ENCODE data around the gene C1orf116.
"Not testable (repeated sequence)": the region's sequence is repeated elsewhere in the genome, so short reads cannot be mapped to it uniquely, and the experiment has no call there.

C1orf116 gene

DNA sequence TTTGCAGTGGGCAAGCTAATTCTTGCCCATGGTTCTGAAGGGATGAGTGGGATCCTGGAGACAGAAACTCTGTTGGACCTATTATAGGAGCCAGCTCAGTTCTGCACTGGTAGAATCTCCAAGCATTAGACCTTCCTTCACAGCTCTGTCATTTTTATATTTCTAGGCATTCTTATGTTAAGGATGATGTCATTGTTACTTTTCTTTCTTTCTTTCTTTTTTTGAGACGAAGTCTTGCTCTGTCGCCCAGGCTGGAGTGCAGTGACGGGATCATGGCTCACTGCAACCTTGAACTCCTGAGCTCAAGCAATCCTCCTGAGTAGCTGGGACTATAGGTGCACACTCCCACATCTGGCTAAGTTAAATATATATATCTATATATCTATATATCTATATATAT is 28.0 kb upstream of the C1orf116 start:
- in situ Hi-C loops (cut with MboI; ENCODE audit: low sequenced_read_pairs) = no loop called here

DNA sequence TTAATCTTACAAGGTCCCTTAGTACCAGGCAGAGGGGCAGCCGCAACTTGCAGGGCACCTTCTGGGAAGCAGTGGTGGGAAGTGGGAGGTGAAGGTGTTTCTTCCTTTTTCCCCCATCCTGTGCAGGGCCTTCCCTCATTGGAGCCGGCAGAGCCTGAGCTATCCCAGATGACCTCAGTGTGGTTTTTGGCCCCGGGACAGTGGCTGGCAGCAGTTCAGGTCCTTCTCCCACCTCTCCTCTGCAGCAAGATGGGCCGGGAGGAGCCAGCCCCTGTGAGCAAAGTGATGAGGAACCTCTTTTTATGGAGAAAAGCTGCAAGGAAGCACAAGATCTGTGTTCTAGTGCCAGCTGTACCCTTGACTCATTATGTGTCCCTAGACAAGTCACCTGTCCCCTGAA is 27.3 kb upstream of the C1orf116 start:
- in situ Hi-C loops (cut with MboI; ENCODE audit: low sequenced_read_pairs) = no loop called here

DNA sequence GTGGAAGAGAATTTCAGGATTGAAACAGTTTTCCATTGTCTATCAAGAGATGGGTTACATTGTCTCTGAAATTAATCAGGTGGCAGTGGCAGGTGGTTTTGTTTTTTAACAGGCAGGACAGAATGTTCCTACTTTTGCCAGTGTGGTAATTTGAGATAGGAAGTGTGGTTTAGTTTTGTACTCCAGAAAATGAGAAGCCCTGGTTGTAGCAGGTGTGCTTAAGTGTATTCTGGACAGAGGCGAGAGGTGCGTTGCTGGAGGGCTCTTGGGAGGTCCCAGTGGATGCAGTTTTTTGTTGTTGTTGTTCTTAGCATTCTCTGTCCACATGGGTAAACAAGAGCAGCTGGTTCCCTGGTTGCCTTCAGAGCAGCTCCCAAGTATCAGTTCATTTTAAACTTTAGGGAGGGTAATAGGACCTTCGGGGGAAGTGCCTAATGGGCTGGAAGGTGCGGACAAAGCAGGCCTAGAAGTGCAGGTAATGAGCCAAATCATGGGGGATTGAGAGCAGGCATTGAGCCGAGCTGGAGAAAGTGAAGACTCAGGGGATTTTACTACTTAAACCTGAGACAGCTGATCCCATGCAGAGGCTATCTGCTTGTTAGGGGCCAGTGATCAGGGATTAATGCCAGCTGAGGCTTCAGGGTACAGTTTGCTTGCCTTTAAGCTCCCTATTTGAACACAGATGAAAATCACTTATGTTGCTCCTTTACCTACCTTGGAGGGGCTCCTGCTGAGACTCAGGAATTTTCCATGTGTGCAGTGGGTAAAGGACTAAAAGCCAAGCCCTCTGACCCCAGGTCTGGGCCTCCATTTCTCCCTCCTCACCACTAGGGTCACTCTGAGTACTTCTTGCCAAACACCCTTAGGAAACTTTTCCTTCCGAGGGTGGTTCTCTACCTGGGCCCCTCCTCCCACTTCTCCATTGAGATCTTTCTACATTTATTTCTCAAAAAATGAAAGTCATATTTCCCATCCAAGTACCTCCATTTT is 26.6 kb upstream of the C1orf116 start:
- in situ Hi-C loops (cut with MboI; ENCODE audit: low sequenced_read_pairs) = no loop called here

DNA sequence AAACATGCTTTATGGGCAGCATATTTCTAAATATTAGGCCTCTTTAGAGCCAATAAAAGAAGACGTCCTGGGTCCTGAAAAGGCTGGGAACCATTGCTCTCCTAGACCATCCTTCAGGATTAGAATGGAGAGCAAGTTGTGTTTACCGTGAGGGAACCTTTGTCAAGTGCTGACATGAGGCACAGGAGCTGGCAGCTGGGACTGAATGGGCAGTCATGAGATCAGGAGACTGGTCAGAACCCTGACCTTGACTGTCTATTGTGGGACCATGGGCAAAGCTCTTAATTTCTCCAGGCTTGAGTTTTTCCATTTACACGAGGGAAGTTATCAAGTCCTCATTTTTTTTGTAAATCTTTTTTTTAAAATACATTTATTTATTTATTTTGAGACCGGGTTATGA is 25.7 kb upstream of the C1orf116 start:
- in situ Hi-C loops (cut with MboI; ENCODE audit: low sequenced_read_pairs) = no loop called here

DNA sequence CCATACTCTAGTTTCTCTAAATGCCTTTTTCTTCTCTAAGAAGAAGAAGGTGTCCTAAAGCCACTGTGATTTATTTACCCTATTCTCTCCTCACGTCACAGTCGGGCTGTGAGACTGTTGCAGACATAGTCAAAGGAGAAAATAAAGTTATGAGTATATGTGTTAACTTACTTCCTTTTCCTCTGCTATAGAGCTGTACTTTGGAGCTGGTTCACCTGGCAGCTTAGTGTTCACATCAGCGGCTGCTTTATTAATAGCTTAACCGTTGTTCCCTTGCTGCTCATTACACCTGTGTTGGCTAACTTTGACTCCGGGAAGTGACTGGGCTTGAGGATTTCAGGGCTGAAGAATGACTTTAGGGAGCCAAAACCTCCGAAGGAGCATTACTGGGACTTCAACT is 24.1 kb upstream of the C1orf116 start:
- in situ Hi-C loops (cut with MboI; ENCODE audit: low sequenced_read_pairs) = no loop called here

DNA sequence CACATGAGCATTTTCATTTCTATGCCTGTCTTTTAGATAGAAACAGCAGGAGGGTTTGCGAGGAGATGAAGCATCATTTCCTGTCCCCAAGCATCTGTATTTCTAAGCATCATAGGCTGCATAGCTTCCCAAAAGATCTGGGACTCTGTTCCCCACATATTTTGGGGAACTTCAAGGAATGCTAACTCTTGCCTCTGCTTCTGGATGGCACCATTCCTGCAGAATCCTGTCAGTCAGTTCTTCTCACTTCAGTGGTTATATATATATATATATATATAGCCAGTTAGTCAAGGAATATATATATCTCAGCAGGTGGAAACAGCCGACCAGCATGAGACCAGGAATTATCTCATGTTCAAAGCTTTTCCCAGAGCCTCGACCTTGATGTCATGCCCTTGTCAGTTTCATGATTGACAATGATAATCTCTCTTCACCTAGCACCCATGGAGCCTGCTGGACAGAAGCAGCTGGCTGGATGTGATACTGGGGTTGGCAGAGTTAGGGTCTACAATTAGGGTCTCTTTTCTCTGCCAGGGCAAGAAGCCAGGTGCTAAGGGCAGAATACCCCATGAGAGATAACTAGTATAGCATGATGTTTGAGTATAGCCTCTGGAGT is 22.9 kb upstream of the C1orf116 start:
- in situ Hi-C loops (cut with MboI; ENCODE audit: low sequenced_read_pairs) = no loop called here

DNA sequence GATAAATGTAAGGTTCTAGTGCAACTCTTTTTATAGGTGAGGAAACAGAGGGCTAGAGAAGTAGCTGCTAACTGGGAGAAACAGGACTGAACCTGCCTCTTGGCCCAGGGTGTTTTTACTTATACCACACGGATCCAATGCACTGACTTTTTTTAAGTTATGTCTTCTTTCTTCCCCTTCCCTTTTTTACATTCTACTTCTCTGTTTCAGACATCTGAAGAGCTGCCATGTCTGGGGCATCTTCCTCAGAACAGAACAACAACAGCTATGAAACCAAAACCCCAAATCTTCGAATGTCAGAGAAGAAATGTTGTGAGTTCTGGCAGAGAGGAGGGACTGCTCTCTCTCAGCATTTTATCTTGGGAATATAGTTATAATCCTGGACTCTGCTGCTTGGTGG is 21.9 kb upstream of the C1orf116 start:
- in situ Hi-C loops (cut with MboI; ENCODE audit: low sequenced_read_pairs) = no loop called here

DNA sequence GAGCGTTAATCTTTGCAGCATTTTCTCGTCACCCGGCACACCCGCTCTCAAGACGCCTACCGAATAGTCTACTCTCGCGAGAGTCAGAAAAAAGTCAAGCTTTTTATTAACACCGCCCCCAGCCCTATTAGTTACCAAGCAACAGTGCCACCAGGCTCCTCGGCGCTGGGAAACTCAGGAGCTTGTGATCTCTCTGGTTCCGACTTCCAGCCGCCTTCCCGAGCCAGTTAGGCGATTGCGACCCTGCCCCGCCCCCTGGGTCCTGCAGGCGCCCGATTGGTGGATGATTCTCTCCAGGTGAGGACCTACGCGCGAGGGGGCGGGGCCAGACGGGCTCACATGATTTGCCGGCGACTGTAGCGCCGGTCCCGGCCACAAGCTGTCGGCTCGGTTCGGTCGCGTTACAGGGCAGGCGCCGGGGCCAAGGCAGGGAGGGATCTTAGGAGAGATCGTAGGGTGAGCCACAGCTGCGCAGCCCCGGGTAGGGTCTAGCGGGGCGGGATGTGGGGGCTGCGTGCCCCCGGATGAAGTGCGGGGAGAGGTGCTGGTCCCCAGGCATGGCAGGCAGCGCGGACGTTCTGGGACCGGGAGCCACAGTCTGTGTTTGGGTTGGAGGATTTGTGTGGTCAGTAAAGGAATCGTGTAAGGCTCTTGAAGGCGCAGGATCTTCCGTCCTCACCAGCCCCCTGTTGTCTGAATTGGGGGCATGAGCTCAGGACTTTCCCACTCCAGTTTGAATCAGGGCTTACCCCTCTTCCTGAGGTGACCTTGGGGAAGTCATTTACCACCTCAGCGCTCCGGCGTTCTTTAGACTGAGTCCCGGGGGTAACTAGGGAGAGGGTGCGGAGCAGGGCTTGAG is 20.6 kb upstream of the C1orf116 start, which contains the start of gene PFKFB2:
Gene PFKFB2, plus strand, starts transcription at position 365 of the 859 bp plus-strand sequence. CDS start 1,443 bp downstream, outside the sequence.
- in situ Hi-C loops (cut with MboI; ENCODE audit: low sequenced_read_pairs) = no loop called here

DNA sequence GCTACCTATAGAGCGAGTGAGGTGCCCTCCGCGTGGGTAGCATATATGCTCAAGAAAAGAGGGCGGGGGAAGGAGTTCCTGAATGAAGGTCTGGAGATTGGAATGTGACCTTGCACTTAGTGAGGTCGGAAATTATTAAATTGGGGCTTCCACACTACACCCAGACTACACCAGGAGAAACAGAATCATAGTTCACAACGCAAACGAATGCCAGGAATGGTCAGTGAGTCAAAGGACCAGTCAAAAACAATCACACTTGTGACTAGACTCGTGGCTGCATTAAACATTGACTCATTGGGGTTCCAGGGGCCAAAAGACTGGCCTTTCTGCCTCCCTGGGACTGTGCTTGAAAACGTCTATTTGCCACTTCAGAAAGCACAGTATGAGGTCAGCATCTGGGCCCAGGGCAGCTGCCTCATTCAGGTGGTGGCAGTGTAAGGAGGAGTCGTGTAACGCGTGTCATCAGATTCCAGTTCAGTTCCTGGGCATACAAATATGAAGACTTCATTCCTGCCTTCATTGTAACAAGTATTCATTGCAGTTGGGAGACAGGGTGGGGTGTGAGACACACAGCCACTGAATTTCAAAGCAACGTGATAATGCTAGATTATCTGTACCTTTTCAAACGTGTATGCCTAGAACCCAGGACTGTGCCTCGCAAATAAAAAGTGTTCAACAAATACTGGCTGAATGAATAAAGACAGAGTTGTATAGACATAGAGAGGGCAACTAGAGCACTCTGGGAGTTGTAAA is 18.8 kb upstream of the C1orf116 start, which contains the start of gene YOD1:
Gene YOD1, minus strand, starts transcription at position 18 of the 753 bp plus-strand sequence. CDS start 178 bp downstream, outside the sequence.
- in situ Hi-C loops (cut with MboI; ENCODE audit: low sequenced_read_pairs) = no loop called here

DNA sequence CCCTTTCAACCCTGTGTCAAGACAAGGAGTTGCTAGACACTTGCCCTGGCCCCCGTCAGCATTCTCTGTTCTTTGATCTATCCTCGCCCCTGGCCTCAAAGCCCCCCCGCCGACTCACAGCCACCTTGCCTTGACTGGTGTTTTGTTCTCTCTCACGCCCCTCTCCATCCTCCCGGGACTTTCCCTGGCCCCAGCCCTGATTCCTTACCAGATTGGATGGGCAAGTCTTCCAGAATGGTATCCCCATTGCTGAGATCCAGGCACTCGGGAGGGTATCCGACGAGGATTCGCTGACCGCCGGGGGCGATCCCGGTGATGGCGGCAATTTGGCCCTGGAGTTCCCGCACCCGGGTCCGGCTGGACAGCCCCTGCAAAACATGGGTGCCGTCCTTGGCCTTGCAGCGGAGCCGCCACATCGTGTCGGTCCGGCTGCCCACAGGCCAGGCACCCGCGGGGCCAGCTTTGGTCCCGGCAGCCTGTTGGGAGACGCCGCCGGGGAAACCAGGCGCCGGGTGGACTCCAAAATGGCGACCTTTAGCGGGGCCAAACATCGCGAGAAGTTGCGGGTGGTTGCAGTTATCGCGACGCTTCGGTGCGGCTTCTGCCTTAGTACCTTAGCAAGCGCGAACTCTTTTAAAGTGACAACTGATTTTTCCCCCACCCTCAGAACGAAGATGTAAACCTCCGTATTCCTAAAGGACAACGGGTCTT is 18.1 kb upstream of the C1orf116 start:
- in situ Hi-C loops (cut with MboI; ENCODE audit: low sequenced_read_pairs) = no loop called here

DNA sequence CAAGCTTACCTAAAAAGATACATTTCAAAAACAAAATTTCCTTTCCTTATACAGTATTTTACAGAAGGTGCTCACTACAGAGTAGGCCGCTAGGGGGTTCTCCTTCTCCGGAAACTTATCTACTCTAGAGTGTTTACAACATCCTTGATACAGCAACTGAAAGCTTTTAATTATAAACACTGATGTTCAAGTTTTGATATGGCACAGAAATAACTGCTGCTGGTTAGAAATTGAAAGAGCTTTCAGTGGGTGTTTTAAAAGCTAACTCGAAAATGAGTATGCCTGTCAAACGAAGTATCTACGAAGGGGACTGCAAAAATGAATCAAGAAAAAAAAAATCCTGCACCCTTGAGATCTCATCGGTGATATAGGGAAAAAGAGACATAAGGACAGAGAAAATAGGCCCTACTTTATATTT is 17.4 kb upstream of the C1orf116 start:
- in situ Hi-C loops (cut with MboI; ENCODE audit: low sequenced_read_pairs) = no loop called here

DNA sequence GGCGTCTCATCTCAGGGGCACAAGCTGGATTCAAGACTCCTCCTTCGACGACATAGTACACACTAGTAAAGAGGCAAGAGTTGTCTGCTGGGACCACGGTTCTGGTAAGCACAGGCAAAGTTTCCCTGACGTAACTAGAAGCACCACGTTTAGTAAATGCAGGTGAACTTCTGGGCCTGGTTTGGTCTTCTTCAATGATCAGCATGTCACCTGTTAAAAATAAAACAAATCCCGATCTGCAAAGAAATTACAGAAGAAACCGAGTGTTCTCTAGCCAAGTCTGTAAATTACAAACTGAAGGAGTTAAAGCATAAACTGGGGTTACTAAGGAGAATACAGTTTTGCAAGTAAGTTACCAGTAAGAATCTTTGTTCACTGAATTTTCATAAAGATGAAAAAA is 17.0 kb upstream of the C1orf116 start:
- in situ Hi-C loops (cut with MboI; ENCODE audit: low sequenced_read_pairs) = no loop called here

DNA sequence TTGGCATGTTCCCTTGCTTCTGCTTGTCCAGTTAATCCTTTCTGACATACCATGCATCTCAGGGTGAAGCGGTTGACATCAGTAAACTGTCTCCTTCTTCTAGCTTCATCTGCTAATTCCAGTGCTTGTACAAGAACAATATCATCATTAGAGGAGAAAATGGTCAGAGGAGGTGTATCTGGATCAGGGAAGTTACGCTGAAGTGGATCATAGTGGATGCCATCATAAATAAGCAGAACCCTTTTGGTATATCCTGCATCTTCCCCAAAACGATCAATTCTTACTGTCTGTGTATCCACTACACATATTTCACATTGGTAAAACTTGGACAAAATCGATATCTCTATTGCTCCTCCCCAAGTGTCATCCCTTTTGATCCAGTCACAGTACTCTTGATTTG is 16.5 kb upstream of the C1orf116 start:
- in situ Hi-C loops (cut with MboI; ENCODE audit: low sequenced_read_pairs) = no loop called here

DNA sequence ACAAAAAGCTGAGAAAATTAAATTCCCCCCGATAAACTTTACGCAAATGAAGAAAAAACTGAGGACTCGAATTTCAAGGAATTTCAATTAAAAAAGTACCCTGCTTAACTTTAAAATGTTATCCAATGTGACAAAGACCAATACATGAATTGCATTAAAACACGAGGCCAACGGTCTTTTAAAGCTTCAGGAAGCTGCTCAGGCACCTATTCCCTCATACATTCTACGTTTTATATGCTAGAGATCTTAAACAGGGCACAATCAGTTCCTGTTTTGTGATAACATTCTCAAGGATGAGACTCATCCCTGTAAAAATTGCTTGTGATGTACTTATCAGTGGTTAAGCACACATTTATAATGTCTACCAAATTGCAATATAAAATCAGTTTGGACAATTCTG is 15.5 kb upstream of the C1orf116 start:
- in situ Hi-C loops (cut with MboI; ENCODE audit: low sequenced_read_pairs) = no loop called here

DNA sequence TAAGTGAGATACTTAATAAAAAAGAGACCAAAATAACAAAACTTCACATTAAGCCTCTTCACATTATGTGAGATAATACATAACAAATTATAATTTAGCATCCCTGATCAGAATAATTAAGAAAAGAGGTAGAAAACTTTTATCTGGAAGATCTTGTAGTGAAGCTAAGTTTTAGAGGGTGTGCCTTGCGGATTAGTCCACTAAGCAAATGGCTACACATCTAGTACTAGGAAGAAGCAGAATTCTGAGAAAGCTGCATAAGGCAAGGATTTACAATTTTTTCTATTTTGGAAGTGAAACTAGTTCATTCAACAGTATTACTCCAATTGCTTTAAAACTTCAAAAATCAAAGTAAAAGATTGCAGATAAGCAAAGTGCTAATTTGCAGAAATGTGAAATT is 14.9 kb upstream of the C1orf116 start:
- in situ Hi-C loops (cut with MboI; ENCODE audit: low sequenced_read_pairs) = no loop called here

DNA sequence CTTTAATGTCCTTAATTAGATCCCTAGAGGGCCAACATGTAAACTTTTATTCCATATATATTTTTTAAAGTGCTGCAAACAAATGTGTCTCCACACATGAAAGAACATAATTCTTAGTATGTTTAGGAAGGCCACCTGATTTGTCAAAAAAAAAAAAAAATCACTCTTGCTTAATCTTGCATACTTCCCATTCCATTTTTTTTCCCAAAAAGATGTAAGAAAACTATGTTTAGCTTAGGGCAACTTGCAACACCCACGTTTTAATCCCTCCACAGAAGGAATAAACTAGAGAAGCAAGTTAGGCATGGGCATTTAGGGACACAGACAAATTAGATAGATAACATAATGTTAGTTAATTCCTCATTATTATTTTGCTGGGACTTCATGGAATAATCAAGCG is 12.9 kb upstream of the C1orf116 start:
- in situ Hi-C loops (cut with MboI; ENCODE audit: low sequenced_read_pairs) = no loop called here

DNA sequence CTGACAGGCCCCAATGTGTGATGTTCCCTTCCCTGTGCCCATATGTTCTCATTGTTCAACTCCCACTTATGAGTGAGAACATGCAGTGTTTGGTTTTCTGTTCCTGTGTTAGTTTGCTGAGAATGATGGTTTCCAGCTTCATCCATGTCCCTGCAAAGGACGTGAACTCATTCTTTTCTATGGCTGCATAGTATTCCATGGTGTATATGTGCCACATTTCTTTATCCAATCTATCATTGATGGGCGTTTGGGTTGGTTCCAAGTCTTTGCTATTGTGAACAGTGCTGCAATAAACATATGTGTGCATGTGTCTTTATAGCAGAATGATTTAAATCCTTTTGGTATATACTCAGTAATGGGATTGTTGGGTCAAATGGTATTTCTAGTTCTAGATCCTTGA is 8.8 kb upstream of the C1orf116 start:
- in situ Hi-C loops (cut with MboI; ENCODE audit: low sequenced_read_pairs) = not testable (repeated sequence)

DNA sequence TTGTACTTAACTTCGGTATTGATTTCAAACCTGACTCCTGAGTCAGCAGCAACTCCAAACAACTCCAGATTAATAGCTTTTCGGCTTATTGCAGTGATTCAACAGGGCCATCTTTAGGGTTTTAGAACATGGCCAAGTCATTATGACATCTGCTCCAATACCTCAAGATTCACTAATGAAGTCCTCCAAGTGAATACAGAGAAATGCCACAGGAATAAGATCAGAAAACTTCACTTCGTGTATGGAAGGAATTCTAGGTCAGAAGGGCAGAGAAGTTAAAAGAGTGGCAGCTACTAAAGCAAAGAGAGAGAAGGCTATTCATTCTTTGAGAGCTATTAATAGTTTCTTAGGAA is 7.6 kb upstream of the C1orf116 start:
- in situ Hi-C loops (cut with MboI; ENCODE audit: low sequenced_read_pairs) = no loop called here

DNA sequence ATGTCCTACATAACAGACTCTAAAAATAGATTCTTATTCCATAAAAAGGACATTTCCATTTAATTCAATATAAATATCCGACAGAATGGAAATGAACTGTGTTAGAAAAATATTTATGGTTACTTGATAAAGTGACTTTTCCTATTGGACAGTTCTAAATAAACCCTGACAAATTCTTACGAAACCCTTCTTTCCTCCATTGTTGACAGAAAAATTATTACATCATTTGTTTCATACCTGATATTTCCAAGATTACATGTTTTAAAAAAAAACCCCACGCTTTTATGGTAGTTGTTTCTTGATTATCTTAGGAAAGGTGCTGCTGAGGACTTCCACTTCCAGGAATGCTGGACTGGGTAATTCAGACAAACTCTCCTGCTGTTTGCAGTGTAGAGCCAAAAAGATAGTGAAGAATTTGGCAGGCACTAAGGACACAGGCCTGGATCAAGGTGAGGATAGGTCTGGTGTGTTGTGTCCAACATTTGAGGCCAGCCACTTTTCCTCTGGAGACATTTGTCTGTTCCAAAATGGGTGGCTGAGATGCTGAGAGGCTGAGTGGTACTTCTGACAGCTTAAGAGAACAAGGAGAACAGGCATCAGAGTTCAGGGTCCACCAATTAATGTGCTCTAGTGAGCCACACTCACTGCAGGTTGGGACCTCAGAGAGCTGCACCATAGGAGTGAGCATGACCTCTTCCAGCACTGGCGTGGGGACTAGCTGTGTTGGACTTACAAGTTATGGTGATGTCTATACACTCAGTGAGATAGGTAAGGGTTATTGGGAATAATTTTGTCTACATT is 7.0 kb upstream of the C1orf116 start:
- in situ Hi-C loops (cut with MboI; ENCODE audit: low sequenced_read_pairs) = no loop called here
